Muscle of arm (tissue), 12 donors: ENCODE results near the gene MBTPS1. TPM values are rescaled to one million over a fixed set of nuclear protein-coding genes. Genes with fewer than 3 reads are reported as not detected.

Experiments
- DNase-seq: peaks from one replicate; pipeline ENCODE4 v3.0.0-alpha.2; 2013
- polyA plus RNA-seq, 12 donors: library from polyadenylated mRNA; unstranded; fragments of 120-200 nt; gene quantifications; one replicate each; pipeline ENCODE4 v1.2.1, GENCODE V29; 2013; ENCODE audit not compliant: insufficient read length in 12 of 12

MBTPS1 gene
- polyA plus RNA-seq, 12 donors = 60.7 to 92.3 (median 69.3) TPM; not detected in 1

DNA sequence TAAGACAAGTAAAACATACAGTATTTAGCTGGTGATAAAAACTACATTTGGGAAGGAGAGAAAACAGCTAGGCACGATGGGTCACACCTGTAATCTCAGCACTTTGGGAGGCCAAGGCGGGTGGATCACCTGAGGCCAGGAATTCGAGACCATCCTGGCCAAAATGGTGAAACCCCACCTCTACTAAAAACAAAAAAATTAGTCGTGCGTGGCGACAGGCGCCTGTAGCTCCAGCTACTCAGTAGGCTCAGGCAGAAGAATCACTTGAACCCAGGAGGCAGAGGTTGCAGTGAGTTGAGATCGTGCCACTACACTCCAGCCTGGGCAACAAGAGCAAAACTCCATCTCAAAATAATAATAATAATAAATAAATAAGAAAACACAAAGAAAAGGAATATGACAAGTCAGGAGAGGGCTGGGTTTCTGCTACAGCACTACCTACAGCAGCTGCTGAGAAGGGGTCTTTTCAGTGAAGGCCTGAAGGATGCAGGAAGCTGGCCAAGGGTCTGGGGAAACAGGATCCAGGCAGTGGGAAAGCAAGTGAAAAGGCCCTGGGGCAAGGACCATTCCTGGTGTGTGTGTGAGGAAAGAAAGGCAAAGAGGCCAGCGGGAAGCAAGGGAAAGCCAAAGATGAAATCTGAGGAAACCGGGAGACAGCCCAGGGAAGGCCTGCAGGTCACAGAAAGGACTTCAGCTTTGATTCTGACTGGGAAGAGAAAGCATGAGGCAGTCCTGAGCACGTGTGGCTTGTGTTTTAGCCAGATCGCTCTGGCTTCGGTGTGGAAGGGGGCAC lies 10.6 kb downstream of the MBTPS1 start:
- DNase-seq = no peak

DNA sequence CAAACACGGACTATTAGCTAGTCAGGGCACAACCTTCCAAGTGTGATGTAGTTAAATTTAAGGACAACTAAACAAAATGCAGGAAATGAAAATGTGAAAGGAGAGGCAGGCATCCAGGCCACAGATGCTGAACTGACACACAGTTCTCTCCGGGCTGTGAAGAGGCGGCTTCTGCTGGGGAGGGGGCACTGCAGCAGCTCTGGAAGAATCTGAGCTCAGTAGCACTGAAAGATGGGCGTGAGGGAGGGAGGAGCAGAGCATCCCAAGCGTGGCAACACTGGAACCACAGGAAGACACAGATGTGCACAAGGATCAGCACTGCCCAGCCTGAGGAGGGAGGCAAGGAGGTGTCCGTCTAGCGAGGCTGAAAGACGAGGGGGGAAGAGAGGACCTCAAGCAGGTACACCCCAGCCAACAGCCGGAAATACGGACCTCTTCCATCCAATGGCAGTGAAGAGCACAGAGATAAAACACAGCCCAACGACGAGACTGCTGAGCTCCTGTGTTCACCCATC lies 11.4 kb downstream of the MBTPS1 start:
- DNase-seq = no peak

DNA sequence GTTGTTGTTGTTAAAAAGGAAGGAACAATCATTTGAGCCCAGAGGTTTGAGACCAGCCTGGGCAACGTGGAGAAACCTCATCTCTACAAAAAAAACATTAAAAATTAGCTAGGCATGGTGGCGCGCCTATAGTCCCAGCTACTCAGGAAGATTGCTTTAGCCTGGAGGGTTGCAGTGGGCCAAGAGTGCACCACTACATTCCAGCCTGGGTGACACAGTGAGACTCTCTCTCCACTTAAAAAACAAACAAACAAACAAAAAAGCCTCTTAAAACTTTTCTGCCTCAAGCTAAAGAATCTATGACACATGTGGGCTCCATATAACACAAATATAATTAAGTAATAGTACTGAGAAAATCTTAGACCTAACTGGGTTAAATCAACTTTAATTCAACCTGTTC lies 12.5 kb downstream of the MBTPS1 start:
- DNase-seq = no peak

DNA sequence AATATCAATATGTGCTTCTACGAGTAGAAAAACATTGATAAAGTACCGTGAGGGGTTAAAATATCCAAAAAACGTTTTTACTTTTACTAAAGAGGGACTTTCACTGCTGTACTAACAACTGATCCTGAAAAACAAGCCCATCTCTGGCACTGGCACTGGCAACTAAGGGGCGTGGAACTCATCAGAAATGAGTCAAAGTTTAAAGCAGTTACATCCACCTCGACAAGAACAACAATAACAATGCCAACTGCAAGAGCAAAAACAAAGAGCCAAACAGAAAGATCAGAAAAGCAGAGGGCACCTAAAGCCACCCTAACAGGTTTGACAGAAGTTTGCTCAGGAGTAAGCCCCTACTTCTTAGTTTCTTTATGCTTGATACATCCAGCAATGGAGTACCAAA lies 13.1 kb downstream of the MBTPS1 start:
- DNase-seq = no peak

DNA sequence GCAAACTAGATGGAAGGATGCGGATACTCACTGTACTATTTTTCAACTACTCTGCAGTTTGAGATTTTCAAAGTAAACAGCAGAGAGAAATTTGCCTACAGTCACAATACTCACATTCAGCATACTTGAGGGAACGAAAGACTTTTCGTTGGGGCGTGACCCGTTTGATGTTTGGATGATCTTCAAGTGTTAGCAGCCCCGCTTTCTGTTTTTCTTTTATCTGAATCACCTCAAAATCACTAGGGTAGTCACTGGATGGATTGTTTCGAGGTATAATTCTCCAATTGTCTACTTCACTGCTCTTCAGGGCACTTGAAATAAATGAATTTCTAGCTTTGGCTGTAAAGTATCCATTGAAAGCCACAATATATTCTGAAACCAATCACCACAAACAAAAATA lies 17.8 kb downstream of the MBTPS1 start:
- DNase-seq = no peak

DNA sequence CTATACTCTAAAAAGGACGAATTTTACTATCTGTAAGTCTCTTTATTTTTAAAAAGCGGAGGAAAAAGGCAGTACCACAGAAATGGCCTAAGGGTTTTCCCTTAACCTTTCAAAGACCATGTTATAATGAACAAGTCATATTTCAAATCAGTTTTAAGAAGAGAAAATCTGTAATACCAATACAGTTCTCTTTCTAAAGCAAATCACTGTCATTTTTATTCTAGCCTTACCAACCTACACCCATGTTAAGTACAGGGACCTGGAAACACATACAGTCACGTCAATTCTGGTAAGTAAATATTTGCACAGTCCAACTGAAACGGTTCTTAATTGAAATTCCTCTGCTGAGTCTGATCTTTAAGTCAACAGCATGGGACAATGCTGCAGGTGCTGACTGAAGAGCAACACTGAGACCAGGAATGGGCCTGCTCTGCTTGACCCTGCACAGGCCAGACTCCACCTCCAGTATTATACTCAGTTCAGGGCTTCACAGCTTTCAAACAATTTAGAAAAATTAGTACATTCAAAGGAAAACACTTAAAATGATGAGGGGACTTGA lies 20.2 kb downstream of the MBTPS1 start:
- DNase-seq = no peak

DNA sequence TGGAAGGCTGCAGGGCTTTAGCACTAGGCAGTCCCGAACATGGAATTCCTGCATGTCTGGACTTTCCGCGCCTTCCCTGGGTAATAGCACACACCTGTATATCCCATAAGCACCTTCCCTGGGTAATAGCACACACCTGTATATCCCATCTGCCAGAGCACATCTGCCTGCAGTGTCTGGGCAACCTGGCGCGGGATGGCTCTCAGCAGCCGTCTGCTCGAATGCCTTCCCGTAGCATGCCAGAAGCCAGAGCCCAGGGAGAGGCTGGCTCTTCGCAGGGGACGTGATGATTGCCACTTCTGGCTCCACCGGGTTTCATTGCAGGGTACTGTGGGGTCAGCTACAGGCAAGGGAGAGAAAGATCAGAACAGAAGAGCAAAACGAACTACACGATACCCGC lies 21.3 kb downstream of the MBTPS1 start:
- DNase-seq = no peak

DNA sequence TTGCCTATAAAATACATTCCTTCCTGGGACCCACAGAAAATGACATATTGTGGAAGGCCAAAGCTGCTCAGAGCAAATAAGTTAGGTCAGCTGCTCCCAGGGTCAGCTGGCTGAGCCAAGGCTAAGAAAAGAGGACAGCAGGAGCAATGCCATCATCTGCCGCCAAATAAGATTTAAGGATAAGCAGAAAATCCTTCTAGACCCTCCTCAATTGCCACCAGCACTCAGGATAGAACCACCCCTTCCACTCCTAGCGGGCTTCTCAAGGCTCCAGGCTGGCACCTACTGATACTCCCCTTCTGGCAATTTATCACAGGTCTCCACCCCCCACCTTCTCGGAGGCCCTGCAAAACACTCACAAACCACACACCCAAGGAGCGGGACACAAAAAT lies 22.9 kb downstream of the MBTPS1 start:
- DNase-seq = no peak

DNA sequence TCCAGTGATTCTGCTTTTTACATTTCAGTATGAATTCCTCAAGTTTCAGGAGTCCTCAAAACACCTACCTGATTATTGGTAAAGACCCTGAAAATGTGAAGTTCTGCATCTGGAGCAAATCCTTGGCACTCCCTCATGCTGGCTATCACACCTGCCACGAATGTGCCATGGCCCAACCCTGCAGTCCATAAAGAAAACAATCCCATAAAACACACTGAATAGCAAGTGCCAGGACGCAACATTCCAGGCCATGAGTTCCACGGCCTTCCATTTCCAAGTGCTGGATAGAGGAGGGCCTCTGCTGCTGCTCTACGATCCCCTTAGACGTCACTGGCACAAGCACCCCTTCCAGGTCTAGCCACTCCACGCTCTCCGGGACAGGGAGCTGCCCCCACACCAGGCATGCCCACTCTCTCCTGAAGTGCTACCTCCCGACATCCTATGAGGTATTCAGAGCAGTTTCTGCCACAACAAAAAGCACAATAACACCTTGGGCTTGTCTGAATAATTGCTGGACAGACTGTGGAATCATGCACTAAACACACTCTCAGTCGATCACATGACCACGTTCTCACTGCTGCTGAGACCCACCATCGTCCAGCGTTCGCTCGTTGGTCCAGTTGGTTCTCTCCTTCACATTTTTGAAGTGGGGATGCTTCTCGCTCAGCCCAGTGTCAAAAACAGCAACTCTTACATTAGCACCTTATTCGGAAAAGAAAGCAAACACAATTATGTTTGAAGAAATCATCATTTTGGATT lies 23.4 kb downstream of the MBTPS1 start:
- DNase-seq = no peak

DNA sequence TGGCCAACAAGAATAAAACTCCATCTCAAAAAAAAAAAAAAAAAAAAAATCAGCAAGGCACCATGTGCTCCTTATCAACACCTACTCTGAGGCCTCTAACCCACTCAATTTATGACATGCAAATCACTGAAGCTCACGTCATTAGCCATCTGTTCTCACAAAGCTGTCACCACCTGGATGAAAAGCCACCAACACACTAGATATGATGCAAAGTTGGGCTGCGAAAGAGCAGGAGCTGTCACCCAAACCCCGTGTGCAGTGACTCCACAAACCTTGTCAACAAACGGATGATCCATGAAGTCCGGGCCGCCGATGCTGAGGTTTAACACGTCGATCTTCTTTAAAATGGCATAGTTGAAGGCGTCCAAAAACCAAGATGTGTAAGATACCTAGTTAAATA lies 25.3 kb downstream of the MBTPS1 start:
- DNase-seq = no peak

DNA sequence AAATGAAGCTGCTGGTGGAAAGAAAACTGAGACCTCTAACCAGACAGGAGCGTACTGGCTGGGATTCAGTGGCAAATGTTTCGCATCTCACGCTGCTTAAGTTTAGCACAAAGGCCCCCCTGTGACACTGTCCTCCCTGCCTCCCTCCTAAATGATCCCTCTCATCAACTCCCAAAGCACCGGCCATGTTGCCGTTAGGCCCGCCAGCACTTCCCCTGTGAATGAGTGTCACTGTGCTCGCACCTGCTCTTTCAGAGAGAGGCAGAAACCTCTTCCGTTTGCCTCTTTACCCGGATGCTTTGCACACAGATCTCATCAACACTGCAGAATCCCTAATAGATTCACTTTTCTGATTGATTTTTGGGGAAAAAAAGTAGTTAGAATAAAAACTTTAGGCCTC lies 26.5 kb downstream of the MBTPS1 start:
- DNase-seq = no peak

DNA sequence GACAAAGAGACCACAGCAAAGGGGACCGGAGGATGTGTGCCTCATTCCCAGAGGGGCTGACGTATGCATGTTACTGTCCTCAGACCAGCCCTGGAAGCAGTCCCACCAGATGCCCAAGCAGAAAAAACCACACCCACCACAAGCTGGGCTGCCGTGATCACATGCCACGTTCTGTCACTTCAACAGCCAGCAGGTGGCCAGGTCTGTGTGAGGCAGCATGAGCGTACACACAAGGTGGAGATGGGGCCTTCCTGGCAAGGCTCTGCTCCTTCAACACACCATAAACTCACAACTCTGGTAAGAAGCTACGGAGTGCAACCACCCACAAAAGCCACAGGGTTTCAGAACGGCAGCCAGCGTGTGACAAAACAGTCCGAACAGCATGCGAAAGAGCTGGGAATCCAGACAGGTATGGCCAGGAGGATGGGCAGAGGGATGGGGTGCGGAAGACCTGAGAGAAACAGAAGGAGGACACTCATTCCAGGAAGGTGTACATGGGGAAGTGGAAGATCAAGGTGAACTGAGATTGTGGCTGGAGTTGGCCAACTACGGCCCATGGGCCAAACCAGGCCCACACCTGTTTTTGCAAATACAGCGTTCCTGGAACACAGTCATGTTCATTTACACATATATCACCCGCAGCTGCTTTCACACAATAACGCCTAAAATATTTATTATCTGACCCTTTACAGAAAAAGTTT lies 27.9 kb downstream of the MBTPS1 start:
- no peak for DNase-seq

DNA sequence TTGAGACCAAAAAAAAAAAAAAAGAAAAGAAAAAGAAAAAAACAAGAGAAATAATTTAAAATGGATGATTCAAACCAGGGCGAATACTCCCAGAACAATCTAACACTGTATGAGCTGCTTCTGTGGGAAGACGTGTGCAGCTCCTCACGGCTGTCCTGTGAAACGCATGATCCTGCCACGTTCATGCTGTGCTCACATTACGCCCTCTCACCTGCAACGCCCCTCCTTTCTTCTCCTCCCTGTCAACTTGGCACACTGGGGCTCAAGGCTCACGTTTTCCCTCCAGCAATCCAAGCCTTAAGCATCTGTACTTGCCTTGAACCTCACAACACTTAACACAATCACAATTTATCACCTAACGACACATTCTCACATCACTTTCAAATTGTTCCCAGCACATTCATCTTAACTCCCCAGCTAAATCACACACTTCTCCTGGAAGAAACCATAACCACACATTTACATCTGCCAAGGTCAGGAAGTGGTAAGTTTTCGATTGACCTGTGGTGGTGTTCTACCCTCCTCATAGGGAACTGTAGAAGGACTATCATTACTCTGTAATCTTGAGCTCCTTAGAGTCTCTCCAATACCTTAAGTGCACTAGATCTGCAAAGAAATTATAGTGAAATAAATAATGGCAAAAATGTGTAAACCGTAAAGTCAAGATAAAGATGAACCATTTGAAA lies 29.1 kb downstream of the MBTPS1 start:
- DNase-seq = no peak

DNA sequence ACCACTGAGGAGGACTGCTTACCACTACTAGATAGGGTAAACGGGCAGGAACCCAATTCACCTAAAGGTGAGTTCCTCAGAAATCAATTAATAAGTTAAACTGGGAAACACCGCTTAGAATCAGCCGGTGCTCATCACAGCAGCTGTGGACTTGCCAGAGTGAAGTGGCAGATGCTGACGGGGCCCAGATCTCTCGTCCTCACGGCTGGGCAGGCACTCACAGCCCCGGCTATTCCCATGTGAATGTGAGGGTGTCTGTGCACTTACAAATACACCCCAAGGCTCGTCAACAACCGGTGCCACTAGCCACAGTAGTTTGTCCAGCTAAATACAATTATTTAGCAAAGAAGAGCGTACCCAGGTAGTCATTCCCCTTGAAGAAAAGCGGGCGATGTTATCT lies 29.7 kb downstream of the MBTPS1 start:
- DNase-seq = no peak

DNA sequence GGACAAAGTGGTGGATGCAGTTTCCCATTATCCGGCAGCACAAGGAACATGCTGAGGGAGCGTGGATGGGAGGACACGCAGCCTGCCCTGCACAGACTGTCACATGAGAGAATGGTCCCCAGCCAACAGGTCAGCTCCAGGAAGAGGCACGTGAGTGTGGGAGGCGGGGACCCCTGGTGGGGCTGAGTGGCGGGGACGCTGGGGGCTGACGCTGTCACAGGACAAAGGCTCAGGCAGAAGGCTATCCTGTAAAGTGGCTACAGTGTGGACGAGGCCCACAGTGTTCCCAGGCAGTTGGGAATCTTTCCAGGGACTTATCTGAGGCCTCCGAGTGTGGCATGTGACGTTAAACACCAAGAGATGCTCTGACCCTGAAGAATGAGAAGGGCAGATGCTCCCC lies 30.4 kb downstream of the MBTPS1 start:
- DNase-seq = no peak

DNA sequence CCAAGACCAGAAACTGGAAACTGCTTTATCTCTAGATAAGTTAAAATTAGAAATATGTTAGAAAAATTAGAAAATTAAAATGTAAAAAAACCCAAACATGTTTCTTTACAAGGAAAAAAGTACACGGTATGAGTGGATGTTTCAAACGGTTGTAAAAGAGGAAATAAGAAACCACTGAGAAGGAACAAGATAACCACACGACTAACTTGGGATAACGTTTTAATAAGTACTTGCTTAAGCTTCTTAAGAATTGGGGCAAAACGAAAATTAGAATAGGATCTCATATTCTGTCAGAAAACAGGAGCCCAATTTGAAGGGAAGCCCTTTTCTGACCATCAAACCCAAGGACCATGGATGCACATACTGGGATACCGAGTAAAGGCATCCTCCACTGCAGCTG lies 31.0 kb downstream of the MBTPS1 start:
- no peak for DNase-seq

DNA sequence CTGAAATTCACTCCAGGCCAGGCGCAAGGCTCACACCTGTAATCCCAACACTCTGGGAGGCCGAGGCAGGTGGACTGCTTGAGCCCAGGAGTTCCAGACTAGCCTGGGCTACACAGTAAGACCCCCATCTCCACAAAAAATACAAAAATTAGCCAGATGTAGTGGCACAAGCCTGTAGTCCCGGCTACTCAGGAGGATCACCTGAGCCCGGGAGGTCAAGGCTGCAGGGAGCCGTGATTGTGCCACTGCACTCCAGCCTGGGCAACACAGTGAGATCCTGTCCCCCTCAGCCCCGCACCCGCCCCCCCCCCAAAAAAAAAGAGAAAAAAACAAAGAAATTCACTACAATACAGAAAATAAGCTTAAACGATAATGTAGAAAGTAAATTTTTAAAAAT lies 31.5 kb downstream of the MBTPS1 start:
- DNase-seq = no peak

DNA sequence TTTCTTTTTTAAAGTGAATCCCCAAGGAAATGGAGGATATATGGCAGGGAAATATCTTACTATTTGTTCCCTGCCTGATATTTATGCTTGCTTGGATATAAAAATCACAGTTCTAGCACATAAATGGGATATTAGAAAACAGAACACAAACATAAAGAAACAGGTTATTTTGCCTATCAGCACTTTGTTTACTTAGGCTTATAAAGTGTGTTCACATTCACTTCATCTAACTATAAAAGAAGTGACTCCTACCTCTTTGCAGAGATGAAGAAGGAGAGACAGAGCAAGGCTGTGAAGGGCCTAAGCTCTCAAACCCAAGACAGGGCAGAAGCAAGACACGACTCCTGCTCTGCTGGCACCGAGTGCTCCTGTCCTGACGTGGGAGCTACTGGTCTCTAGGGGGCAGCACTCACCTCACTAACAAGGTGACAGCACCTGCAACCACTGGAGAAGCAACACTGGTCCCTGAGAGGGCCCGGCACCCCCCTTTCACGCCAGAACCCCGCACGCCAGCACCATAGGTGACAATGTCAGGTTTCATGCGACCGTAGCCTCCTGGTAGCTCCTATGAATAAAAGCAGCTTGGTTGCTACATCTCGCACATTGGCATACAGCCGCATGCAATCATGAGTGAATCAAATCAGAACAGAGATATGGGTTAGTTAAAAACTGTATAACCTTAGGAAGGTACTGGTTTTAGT lies 32.0 kb downstream of the MBTPS1 start:
- peak; percentile 23 for DNase-seq

DNA sequence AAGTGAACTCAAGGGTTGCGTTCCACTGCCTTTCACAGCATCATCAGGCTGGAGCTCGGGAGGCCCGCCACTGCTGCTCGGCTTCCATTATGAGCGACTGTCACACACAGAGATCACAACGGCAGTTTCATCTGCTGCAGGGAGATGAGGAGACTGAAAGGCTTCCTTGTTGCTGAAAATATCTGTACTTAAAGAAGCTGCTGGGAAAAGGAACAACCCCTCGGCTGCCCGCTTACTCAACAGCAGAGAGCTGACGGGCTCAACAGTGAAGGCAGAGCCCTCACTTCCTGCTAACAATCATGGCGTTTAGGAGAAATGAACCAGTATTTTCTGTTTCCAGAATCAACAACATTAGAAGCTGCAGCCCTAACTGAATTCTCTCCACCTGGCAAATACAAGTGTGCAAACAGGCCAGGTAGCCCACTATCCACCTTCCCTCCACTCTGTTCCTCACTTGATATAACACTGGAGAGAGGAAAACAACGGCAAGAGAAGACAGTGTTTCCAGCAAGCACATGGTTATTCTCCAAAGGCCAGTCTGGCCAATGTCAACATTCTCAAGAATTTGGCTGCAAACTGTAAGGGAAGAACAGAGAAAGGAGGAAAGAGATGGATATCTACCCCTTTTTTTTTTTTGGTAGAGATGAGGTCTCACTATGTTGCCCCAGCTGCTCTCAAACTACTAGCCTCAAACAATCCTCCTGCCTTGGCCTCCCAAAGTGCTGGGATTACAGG lies 33.7 kb downstream of the MBTPS1 start:
- DNase-seq = no peak

DNA sequence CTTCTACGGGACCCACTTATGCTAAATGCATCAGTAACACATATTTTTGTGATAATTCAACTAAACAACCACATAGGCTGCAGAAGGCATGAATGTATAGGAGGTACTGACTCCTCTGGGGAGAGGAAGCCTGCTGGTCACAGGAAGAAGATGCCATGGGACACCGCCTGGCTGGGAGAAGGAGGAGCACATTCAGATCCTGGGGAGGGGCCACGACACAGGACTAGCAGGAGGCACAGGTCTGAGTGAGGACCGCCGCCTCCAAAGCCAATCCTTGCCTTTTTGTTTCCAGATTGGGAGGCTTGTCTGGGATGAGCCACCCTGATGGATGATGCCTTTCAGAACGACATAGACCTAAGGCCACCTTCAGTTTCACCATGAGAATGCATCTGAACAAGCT lies 34.6 kb downstream of the MBTPS1 start:
- no peak for DNase-seq
